ENCODE measurements around the gene SLC1A4.
"Not testable (repeated sequence)": the region's sequence is repeated elsewhere in the genome, so short reads cannot be mapped to it uniquely, and the experiment has no call there.

Gene SLC1A4

DNA sequence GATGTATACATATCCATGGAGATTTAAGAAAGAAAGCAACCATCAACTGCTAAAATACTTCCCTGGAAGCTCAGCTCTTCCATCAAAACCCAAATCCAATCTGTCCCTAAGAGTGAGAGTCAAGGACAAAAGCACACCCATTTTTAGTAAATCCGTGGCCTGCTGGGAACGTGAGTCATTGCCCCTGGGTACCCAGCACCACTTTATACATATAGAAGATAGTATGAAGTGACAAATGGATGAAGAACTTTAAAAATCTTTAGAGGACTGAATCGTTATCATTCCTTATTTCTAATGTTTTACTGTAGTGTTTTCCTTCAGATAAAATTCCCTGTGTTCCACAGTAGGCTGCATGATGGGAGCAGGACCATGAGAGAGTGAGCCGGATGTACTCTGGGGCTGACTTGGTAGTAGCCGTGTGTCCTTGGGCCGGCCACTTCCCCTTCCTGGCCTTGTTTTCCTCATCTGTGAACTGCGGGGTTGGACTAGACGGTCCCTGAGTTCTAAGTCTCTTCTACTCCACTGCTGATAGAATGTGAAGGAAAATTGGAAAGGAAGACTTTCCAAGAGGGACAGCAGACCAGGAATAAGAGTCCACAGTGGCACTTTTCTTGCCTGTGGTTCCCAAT lies 38.5 kb downstream of the SLC1A4 start:
- no peak for DNase-seq

DNA sequence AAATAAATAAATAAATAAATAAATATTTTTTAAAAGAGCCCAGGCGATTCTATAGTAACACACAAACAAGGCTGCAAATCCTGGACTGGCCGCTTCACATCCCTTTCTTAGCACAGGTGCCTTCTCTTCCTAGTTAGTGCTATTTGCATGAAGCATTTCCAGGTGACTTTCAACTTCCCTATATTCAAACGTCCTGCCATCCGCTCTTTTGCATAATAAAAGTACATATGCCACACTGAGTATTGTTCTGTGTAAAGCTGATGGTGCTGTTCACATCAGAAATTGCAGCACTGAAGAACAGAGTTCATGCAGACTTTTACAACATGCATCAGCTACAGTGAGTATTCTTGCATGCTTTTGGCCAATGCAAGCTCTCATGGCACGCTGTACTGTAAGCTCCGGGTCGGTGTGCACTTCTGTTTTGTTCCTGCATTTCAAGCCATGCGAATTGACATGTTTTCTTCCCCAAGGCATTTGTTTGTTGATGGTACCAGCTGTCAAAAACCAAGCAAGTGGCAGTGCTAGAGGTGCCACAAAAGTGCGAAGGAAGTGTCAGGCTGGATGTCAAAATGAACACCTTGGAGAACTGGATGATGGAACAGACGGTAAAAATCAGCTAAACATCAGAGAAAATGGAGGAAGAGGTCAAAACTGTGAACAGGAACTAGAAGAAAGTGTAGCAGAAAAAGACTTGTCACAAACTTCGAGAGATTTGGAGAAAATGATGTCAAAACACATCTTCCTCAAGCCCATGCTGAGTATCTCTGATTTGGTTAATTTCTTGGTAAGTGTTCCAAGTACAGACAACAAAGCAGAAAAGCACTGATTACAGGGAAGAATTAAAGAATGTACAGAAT lies 41.5 kb downstream of the SLC1A4 start:
- DNase-seq: no peak

DNA sequence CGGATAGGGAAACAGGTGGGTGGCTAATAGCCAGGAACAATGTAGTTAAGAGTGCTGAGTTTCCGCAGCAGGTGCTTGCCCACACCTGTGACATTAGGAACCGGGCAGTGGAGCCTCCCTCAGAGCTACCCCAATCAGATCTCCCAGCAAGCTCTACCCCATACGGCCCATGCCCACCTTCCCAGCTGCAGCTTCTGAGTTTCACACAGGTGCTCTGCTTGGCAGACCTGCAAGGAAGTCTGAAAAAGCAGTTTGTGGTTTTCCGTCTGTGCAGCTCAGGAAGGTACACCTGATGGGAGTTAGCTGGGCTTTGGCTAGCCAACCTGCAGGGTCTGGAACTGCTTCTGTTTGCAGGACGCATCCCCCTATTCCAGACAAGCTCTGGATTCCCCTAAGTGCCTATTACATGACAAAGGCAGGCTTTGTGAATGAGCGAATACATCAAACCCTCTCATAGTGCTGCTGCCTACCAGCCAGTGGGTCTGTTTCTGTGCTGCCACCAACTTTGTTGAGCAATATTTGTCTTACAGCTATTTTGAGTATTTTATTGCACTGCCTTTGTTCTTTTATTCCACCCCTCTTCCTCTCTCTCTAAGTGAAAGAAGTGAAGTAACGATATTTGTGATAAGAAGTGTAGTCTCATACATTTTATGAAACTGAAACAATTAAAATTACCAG lies 42.3 kb downstream of the SLC1A4 start:
- DNase-seq: peak; percentile 74

DNA sequence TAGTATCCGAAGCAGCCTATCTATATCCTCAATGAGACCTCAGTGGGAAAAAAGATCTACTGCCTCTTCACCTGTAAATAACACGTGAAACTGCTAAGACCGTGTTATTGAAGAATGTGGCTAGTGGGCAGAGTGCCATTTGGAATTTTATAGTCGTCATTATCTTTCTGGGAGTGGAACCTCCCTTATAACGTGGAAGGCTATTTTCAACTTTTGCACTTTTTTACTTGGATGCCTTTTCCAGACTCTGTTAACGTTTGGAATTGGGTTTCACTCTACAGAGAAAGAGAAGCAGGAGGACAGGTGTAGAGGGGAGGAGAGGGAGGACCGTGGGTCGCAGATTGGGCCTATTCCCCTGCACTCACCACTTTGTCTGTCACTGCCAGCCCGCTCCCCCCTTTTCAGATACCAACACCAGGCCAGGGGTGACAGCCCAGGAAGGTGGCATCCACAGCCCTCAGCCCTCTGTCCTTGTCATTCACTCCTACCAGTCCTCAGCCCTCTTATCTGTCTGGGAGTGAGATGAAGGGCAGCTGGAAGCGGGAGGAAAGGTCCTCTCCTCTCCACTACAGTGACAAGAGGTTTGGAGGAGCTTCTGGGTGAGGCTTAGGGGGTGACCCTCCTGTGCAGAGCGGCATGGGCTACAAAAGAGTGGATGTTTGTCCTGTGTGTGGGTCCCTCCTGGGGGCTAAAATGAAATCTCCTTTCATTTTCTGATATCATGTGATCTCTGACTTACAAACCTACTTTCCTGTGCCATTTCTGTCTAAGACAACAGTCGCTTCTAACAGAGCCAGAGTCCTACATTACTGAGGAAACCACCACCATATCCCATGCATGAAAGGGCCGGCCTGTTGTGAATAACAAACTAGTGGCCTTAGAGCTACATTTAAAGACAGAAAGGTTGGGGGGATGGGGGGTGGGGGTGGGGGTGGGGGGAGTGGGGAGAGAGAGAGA lies 43.1 kb downstream of the SLC1A4 start:
- DNase-seq: no peak

DNA sequence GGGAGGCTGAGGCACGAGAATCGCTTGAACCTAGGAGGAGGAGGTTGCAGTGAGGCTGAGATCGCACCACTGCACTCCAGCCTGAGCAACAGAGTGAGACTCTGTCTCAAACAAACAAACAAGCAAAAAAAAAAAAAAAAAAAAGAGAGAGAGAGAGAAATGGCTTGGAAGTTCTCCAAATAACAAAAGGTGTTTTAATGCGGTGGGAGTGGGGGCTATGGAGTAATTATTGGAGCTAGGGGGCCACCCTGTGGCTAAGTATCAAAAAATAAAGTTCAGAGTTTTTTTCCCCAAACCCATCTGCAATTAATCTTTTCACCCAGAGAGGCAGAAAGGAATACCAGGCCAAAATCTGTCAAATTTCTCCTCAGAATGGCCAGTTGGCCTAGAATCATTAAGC lies 44.0 kb downstream of the SLC1A4 start:
- no peak for DNase-seq

DNA sequence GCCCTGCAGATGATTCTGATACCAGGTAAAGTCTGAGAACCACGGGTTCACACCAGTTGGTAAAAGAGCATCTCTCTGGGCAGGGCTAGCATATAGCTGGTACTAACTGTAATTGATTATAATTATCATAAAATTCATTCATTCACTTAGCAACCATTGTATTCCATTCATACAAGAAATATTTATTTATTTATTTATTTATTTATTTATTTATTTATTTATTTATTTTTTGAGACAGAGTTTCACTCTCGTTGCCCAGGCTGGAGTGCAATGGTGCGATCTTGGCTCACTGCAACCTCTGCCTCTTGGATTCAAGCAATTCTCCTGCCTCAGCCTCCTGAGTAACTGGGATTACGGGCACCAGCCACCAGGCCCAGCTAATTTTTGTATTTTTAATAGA lies 44.5 kb downstream of the SLC1A4 start:
- not testable (repeated sequence) for DNase-seq

DNA sequence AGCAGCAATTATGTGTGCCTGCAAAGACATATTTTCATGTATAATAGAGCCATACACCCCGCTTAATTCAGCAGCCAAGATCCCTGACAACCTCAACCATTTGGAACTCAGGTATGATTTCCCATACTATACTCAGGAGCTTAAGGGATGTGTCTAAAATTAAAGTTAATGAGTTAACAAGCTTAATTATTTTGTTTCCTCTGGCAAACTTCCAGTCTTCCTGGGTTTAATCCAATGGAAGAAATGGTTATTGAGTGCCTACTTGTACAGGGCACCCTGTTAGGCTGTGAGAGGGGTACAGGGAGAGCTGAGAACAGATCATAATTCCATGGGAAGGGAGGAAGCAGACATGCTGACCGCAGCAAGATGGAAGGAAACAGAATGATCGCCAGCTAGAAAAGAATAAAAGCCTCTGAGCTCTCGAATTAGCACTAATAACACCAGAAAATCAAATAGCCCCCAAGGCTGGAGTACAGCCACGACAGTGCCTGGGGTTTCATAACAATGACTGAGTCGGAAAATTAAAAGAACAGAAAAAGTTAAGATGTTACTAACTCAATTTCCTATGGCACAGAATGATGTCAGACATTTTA lies 46.2 kb downstream of the SLC1A4 start:
- peak; percentile 77 for DNase-seq

DNA sequence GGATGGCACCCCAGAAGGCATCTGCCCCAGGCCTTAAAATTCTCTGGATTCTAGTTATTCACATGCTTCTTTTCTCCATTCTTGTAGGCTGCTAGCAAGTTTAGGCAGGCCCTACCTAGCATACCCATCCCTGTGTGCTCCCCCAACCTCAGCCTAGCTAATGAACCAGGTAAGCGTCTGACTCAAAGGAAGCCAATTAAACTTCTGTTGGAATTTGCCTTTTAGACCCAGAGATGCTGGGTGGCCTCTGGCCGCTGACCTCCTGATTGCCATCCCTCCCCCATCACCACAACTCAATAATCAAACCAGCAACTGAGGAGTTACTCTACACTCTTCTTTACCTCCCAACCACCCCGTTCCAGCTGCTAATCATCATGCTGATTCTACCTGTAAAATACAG lies 48.0 kb downstream of the SLC1A4 start:
- DNase-seq: no peak

DNA sequence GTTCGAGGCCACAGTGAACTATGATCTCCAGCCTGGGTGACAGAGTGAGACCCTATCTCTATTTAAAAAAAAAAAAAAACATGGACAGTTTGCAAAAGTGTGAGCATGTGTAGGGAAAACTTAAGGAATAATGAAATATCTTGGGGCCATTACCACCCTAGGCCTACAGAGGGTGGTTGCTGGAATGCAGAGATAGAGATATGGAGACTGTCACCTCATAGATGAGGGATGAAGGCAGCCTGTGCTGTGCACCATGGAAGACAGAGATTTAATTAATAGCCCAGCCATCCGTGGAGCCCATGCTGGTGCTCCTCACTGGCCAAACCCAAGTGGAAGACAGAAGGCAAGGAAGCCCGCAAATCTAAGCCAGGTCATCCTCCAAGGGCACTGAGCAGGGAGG lies 50.4 kb downstream of the SLC1A4 start:
- no peak for DNase-seq

DNA sequence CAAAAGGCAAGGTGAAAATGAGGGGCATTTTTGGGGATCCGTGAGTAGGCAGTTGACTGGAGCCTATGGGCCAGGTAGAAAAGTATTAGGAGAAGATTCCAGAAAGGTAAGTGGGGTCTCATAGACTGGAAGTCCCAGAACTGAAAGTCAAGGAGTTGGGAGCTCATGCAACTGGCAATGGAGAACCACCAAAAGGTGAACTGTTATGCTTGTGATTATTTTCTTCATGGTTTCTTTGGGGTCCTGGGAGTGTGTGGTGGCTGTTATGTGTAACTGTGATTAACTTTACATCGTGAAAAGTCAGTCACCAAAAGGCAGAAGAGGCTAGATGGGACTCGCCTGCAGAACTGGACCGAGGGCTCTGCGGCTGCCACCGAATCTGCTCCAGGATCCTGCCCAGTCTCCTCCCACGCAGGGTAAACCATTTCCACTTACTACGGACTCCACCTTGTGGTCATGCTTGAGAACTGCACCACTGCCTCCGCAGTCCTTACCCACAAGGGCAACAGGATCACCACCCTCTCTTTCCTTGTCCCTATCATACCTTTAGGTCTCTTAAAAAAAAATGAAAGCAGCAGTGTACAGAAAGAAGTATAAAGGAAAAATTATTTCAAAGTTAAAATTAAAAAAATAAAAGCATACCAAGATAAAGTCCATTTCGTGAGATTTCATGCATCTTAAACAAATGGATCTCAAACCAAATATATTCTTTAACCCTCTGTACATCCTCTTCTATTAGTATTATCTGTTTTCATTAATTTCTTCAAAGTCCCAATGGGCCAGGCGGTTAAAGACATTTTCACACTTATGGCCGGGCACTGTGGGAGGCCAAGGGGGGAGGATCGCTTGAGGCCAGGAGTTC lies 51.4 kb downstream of the SLC1A4 start:
- DNase-seq: peak; percentile 48

DNA sequence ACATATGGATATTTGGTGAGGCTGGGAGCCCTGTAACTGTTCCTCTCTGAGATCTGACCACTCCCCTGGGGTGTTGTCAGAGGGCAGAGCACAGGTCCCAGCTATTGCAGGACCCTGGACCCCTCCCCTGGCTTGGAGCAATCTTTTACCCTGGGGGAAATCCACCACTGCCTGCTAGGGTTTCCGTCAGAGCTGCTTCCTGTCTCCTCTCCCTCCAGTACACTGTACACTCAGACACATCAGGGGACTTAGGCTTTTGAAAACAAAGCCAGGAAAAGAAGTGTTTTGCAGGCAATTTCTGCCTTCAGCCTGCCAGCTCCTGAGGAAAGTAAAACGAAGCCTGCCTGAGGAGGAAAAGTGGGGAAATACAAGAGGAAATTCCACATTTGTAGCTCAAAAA lies 53.8 kb downstream of the SLC1A4 start:
- no peak for DNase-seq

DNA sequence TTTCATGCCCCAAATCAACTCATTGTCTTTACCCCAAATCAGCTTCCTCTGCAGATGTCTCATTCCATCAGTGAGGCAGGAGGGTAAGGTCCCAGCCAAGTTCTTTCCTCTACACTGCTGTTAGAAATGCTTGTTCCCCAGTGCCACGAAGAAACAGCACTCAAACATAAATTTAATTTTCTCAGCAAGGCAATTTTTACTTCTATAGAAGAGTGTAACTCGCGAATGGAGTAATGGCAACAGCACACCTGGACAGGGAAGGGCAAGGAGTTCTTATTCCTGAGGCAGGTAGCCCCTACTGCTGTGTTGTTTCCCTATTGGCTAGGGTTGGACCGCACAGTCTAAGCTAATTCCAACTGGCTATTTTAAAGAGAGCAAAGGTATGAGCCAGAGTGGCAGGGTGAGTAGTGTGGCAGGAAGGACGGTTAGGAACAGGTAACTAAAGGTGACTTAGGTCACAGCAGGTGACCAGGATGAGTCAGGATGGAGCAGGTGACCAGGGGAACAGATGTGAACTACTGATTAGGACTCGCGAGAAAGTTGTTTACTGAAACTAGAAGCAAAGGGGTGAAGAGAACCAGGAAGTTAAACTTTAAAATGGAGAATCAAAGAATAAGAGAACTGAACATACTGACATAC lies 55.0 kb downstream of the SLC1A4 start:
- no peak for DNase-seq

DNA sequence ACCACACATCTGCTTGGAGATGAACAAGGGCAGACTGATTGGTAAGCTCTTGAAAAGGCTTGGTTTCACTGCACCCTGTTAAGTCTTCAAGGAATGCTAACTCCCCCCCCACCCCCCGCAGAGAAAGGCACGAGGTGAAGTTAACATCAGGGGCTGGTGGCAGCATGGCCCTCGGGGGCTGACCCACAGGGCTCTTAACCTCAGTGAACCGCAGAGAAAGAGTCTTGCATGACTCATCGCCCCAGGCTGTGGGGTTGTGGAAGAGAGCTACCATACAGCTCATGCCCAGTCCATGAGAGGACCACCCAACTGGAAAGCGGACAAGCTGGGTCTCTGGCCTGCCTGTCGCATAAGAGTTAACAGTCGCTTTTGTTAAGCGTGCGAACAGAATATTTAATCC lies 56.5 kb downstream of the SLC1A4 start:
- no peak for DNase-seq

DNA sequence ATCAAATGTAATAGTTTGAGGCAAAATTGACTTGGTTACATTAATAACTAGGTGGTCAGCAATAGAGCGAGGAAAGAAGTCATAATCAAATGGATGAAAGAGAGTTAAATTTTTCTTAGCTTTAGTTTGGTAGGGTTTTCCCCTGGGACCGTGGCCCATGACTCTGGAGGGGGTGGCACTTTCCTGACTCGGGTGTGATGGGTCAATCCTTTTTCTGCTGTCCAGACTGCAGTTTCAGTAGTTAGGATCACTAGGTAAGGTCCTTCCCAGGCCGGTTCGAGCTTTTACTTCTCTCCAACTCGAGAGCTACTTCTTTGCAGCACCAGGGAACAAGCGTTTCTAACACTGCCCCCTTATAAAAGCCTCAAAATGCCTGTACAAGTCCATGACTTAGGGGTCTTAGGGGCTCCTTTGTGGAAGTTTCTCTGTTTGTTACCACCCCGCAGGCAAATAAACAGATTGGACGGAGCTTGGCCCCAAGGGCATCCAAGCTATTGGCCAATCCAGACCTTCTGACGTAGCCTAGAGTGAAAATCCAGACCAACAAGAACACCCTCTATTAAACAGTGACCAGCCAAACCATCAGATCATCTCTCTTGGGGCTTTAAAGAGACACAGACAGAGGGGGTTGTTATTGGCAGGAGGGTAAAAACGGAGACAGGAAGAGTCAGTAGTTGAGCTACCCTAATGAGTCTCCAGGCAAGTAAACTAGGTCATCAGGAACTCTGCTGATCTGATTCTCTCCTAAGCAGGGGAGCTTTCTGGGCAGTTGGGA lies 57.6 kb downstream of the SLC1A4 start:
- DNase-seq: no peak

DNA sequence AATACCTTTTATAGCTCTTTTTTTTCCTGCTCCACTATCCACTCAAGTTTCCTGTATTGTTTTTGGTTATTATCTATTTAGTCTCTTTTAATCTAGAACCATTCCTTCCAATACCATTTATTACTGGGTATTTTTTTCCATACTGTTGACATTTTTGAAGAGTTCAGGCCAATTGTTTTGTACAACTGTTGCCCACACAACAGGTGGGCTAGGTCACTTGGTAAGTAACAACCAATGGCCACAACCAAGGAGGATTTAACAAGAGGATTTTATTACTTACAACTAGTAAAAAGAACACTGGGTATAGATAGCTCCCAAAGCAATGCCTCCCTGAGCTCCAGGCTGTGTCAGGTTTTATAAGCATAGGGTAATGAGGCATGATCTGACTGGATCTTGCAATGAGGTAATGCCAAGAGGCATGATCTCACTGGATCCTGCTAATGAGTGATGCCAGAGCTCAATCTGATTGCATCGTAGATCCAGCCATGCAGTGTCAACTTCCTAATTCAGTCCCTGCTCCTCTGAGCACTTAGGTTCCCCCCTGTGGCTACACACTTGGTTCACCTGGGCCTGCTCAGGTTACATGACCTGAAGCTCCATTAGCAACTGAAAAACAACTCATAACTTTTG lies 59.9 kb downstream of the SLC1A4 start:
- DNase-seq: no peak

DNA sequence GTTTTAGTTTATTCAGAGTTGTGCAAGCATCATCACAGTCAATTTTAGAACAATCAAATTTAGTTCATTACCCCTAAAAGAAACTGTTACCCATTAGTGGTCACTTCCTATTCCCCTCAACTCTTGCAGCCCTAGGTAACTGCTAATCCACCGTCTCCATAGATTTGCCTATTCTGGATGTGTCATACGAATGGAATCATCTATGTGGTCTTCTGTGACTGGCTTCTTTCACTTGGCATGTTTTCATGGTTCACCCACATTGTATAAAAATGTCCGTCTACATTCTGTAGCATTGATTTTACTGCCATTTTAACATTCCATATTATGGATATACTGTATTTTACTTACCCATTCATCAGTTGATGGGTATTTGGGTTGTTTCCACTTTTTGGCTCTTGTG lies 61.7 kb downstream of the SLC1A4 start:
- no peak for DNase-seq

DNA sequence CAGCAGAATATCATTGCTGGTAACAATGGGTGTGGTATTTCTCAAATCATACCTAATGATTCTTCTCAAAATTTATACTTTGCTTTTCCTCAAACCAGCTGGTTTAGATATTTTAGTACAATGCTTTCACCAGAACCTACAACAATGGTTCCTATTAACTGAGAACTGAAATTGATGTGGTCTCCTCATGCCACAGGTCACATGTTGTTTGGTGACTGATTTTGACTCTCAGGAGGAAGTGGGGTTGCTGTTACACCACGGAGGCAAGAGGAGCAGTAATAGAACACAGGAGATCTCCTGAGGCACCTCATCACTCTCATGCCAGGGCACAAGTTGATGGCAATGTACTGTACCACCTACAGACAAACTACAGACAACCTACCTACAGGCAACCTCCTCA lies 64.0 kb downstream of the SLC1A4 start:
- no peak for DNase-seq

DNA sequence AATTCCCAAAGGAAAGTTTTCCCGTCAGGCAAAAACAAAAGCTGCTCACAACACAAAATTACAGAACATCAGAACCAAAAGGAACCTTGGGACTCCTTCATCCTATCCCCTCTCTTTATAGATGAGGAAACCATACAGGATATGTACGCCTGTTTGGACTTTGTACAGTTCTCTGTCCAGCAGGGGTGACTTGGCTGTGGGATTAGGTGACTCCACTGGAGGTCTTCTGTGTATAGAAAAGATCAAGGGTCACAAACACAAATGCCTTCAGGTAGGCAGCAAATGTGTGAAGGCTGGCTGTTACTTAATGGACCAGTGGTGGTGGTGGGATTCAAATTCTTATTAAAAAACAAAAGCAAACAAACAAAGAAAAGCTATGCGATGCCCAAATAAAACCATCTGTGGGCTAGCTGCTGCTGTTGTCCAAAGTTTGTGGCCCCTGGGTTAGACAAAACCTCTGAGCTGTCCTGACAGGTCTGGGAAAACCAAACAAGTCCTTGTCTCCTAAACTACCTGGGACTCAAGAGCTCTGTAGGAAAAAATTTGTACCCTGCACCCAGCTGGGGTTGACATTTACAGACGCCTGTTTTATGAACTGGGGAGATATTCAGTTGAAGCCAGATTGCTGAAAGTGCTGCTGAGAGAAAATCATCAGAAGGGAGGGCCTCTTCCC lies 65.7 kb downstream of the SLC1A4 start:
- DNase-seq: no peak
